B cell (primary cell): ENCODE results near the gene AAK1. TPM values are rescaled to one million over a fixed set of nuclear protein-coding genes. Genes with fewer than 3 reads are reported as not detected.

ENCODE experiments used
- ATAC-seq: fragments of 200-7000 bp; cut with Tn5 transposase; one replicate; pipeline ENCODE4 v1.10.0; 2021; ENCODE audit warnings: low read depth, mild to moderate bottlenecking, moderate number of reproducible peaks, moderate library complexity
- CTCF ChIA-PET: fragments of 350-600 bp; sonication (Branson Sonifier 250); formaldehyde crosslinking; loops from one replicate; lab custom pipeline; 2021; ENCODE audit warnings: antibody characterized with exemption, inconsistent platforms; lab: Charles Lee
- POLR2A ChIA-PET: fragments of 350-600 bp; sonication (Branson Sonifier 250); formaldehyde crosslinking; loops from one replicate; lab custom pipeline; 2021; ENCODE audit warnings: antibody characterized with exemption; lab: Charles Lee
- DNase-seq: peaks from one replicate; pipeline ENCODE4 v3.0.0; 2013
- H2AFZ ChIP-seq: 2 replicates; pipeline ENCODE4 v1.6.1; 2012; ENCODE audit warnings: mild to moderate bottlenecking, low read depth, low read length; ENCODE audit not compliant: insufficient read depth, poor library complexity, severe bottlenecking
- H3K27ac ChIP-seq, 2 donors: 1 replicate in 1 of 2; 2 replicates in 1 of 2; pipeline ENCODE4 v1.5.1; 2012 to 2013; ENCODE audit warnings: low read length in 2 of 2, mild to moderate bottlenecking in 2 of 2, moderate library complexity in 1 of 2
- H3K27me3 ChIP-seq, 4 experiments: fragments of 200-600 bp in 1 of 4; sonication (generic) in 1 of 4; replicated peaks in 1 of 4; 1 replicate in 2 of 4; 2 replicates in 2 of 4; pipeline versions ENCODE4 v1.6.1 to v1.7.0; 2013 to 2016; ENCODE audit warnings: low read length in 3 of 4, mild to moderate bottlenecking in 2 of 4, mixed read lengths in 1 of 4, moderate library complexity in 1 of 4; ENCODE audit not compliant: insufficient read depth in 4 of 4, control insufficient read depth in 3 of 4; ENCODE audit errors: control extremely low read depth in 1 of 4
- H3K36me3 ChIP-seq, 2 experiments: replicated peaks in 1 of 2; 1 replicate in 1 of 2; 2 replicates in 1 of 2; pipeline versions ENCODE4 v1.6.1 to v1.7.1; 2013; ENCODE audit warnings: low read length in 1 of 2; ENCODE audit not compliant: insufficient read depth in 2 of 2, control insufficient read depth in 1 of 2; ENCODE audit errors: control extremely low read depth in 1 of 2, extremely low read depth in 1 of 2
- H3K4me1 ChIP-seq, 2 donors: fragments of 200-600 bp in 1 of 2; sonication (generic) in 1 of 2; 1 replicate in 1 of 2; 2 replicates in 1 of 2; pipeline versions ENCODE4 v1.5.1 to v1.6.1; 2013 to 2017; ENCODE audit warnings: low read length in 2 of 2; ENCODE audit not compliant: control insufficient read depth in 2 of 2, insufficient read depth in 2 of 2
- H3K4me2 ChIP-seq: replicated peaks from 2 replicates; pipeline ENCODE3; 2012; ENCODE audit warnings: mild to moderate bottlenecking, low read depth, low read length; ENCODE audit not compliant: poor library complexity, severe bottlenecking
- H3K4me3 ChIP-seq, 5 experiments: fragments of 200-600 bp in 1 of 5; sonication (generic) in 1 of 5; 1 replicate in 3 of 5; 2 replicates in 2 of 5; pipeline versions ENCODE4 v1.5.1 to v1.7.0; 2011 to 2016; ENCODE audit warnings: low read length in 4 of 5, mild to moderate bottlenecking in 4 of 5, low read depth in 2 of 5, control low read depth in 1 of 5, moderate library complexity in 1 of 5; ENCODE audit not compliant: insufficient read depth in 1 of 5; ENCODE audit errors: control extremely low read depth in 1 of 5, extremely low read depth in 1 of 5
- H3K79me2 ChIP-seq: fragments of 200-600 bp; sonication (generic); one replicate; pipeline ENCODE4 v1.6.0; 2016; ENCODE audit warnings: low read length; ENCODE audit not compliant: control insufficient read depth, insufficient read depth
- H3K9ac ChIP-seq: fragments of 200-600 bp; sonication (generic); 2 replicates; pipeline ENCODE4 v1.6.1; 2017; ENCODE audit warnings: mild to moderate bottlenecking, low read length, moderate library complexity
- H3K9me3 ChIP-seq, 3 donors: one replicate each; pipeline versions ENCODE4 v1.6.1 to v1.7.1; 2013; ENCODE audit warnings: low read length in 2 of 3; ENCODE audit not compliant: control insufficient read depth in 2 of 3, insufficient read depth in 1 of 3; ENCODE audit errors: control extremely low read depth in 1 of 3
- H4K20me1 ChIP-seq: 2 replicates; pipeline ENCODE4 v1.6.0; 2012; ENCODE audit warnings: mild to moderate bottlenecking, low read length; ENCODE audit not compliant: insufficient read depth, control insufficient read depth, poor library complexity, severe bottlenecking
- H3K27ac Mint-ChIP-seq: one replicate; pipeline ENCODE4 v1.8.0; 2021; ENCODE audit warnings: mixed read lengths
- H3K27me3 Mint-ChIP-seq: one replicate; pipeline ENCODE4 v1.8.0; 2021; ENCODE audit warnings: mixed read lengths
- H3K4me1 Mint-ChIP-seq: one replicate; pipeline ENCODE4 v1.8.0; 2021; ENCODE audit warnings: mixed read lengths
- H3K4me3 Mint-ChIP-seq: one replicate; pipeline ENCODE4 v1.8.0; 2021; ENCODE audit warnings: mixed read lengths
- H3K9me3 Mint-ChIP-seq: one replicate; pipeline ENCODE4 v1.8.0; 2022; ENCODE audit warnings: mixed read lengths; ENCODE audit not compliant: insufficient read depth
- EZH2 ChIP-seq: IDR thresholded peaks from 2 replicates; pipeline ENCODE4 v1.6.1; 2012; ENCODE audit warnings: borderline replicate concordance, low read depth, mild to moderate bottlenecking, moderate library complexity, low read length; ENCODE audit not compliant: insufficient read depth, poor library complexity, severe bottlenecking
- WGBS: methylation state at CpG from one replicate; pipeline ENCODE4 v1.1.5; 2013; ENCODE audit warnings: missing lambda C conversion rate; ENCODE audit not compliant: insufficient coverage; 5-methylcytosine and 5-hydroxymethylcytosine counted together
- intact Hi-C: fragments of 100-400 bp; cut with micrococcal nuclease; formaldehyde crosslinking; loops from one replicate; pipeline ENCODE4 v1.10.0; 2022
- polyA plus RNA-seq: library from polyadenylated mRNA; depleted of rRNA; stranded (reverse); fragments of >200 nt; gene quantifications from 2 replicates; pipeline ENCODE4 v1.2.3, GENCODE V29; 2012
- total RNA-seq, 2 donors: library from RNA; stranded (reverse); fragments of 120-200 nt in 1 of 2; gene quantifications; 1 replicate in 1 of 2; 2 replicates in 1 of 2; pipeline versions ENCODE4 v1.2.3 to v1.2.4, GENCODE V29; 2013 to 2022
- TF ChIP-seq, protein P1 (sequence below): fragments of 200-600 bp; IDR thresholded peaks from one replicate; pipeline ENCODE4 v1.8.0; 2022; ENCODE audit warnings: antibody characterized with exemption, mild to moderate bottlenecking

Gene AAK1
- total and polyA plus RNA-seq, 2 donors (not counting 1 experiment from before 2014, with no cell fraction given): 2.4 to 7.2 TPM

DNA sequence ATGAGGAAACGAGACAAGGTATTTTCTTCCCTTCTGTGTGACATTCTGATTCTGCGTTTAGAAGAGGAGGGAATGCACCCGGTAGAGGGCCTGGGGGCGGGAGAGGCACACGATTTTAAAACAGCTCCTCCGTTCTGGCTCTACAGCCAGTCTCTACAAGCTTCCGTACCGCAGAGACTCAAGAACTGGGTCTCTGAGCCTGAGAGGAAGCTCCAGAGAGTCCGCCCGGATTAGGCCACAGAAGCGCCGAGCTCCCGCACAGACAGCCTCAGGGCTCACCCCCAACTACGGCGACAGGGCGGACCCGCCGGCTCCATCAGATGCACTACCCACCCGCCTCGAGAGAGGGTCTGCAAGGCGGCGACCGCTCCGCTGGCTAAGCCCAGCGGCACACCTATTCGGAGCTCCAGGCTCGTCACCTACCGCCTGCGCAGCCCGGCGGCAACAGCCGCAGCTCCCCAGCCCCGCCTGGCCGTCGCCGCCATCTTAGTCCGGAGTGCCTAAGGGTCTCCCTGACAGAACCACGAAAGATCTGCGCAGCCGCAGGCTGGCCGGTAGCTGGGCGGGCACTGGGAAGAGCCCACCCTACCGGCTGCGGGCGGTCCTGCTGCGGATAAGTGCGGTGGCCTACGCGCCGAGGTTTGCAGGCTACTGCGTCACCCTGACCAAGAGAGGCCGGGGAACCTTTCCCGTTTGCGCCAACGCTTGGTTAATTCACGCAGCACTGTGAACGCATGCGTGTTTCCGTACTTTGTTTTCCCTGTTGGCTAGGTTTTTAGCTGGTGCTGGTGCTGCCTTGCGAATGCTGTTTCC, 206.4 kb downstream of the AAK1 start, which contains the start of gene NFU1:
Gene NFU1, minus strand, starts transcription at position 498 of the 813 bp plus-strand sequence. Its CDS starts 13 bp downstream, at position 485.
- peaks cover 27 to 33% of the 10 kb centered on the region in 2 donors for H3K4me1 ChIP-seq
- no peaks in the 10 kb centered on the region for H3K36me3 ChIP-seq
- ChIA-PET POLR2A (interaction anchor here (0.6 to 1.5 kb wide), 8 partner anchors 29 to 970 kb away, joined by 3 to 8 read pairs (median 4); partner anchors contain the start of genes AAK1, APLF, C2orf42 and FBXO48), CTCF (interaction anchor here (0.8 to 2.4 kb wide), 10 partner anchors 10 to 288 kb away, joined by 3 to 25 read pairs (median 3); no protein-coding TSS in a partner anchor)
- H3K4me3 Mint-ChIP-seq: peak within 1 kb of the TSS; percentile 97
- intact Hi-C loops: loop anchor here (1.0 to 10.0 kb wide), 6 partner anchors 50 to 865 kb away; partner anchors contain the start of genes AAK1, FAM136A and GFPT1
- DNase-seq: peak; percentile 94
- H3K4me1 Mint-ChIP-seq: peaks cover 41% of the 10 kb centered on the region
- H3K4me3 ChIP-seq: peak within 1 kb of the TSS; percentile 67 to 92 (median 78)
- peak within 1 kb of the TSS; percentile 99 for H3K27ac Mint-ChIP-seq
- peak within 1 kb of the TSS; percentile 84 for H2AFZ ChIP-seq
- TF ChIP-seq, protein P1, sequence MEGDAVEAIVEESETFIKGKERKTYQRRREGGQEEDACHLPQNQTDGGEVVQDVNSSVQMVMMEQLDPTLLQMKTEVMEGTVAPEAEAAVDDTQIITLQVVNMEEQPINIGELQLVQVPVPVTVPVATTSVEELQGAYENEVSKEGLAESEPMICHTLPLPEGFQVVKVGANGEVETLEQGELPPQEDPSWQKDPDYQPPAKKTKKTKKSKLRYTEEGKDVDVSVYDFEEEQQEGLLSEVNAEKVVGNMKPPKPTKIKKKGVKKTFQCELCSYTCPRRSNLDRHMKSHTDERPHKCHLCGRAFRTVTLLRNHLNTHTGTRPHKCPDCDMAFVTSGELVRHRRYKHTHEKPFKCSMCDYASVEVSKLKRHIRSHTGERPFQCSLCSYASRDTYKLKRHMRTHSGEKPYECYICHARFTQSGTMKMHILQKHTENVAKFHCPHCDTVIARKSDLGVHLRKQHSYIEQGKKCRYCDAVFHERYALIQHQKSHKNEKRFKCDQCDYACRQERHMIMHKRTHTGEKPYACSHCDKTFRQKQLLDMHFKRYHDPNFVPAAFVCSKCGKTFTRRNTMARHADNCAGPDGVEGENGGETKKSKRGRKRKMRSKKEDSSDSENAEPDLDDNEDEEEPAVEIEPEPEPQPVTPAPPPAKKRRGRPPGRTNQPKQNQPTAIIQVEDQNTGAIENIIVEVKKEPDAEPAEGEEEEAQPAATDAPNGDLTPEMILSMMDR: peak; percentile 74
- no peak for TF ChIP-seq EZH2
- H3K9me3 ChIP-seq: peaks cover 0 to 8% (median 0%) of the 10 kb centered on the region in 3 donors
- peaks cover 25% of the 10 kb centered on the region for H3K79me2 ChIP-seq
- H4K20me1 ChIP-seq: no peaks in the 10 kb centered on the region
- H3K27ac ChIP-seq: peak within 1 kb of the TSS; percentile 91 to 93
- H3K27me3 ChIP-seq: no peaks in the 10 kb centered on the region
- H3K27me3 Mint-ChIP-seq: no peaks in the 10 kb centered on the region
- H3K9me3 Mint-ChIP-seq: no peaks in the 10 kb centered on the region
- peak within 1 kb of the TSS; percentile 83 for H3K9ac ChIP-seq
- peak; percentile 94 for ATAC-seq
- H3K4me2 ChIP-seq: peak within 1 kb of the TSS; percentile 75
- WGBS: 1% methylated on average over 60 of the region's 60 CpGs
